HCT116 (cell line): Measurements from ENCODE around the gene LRIT2.

Experiments
- EZH2 ChIP-seq: fragments of 200-600 bp; sonication (generic); IDR thresholded peaks from 2 replicates; pipeline ENCODE4 v1.6.1; 2017; ENCODE audit warnings: antibody characterized with exemption, mixed run types
- POLR2A ChIP-seq: IDR thresholded peaks from 2 replicates; pipeline ENCODE4 v1.7.0; 2011; ENCODE audit warnings: borderline replicate concordance; ENCODE audit not compliant: insufficient read depth, insufficient read length; ENCODE audit errors: extremely low read depth
- POLR2AphosphoS5 ChIP-seq: IDR thresholded peaks from 2 replicates; pipeline ENCODE4 v1.6.1; 2011; ENCODE audit warnings: mild to moderate bottlenecking, low read depth, low read length, moderate library complexity
- RAD21 ChIP-seq: IDR thresholded peaks from 2 replicates; pipeline ENCODE4 v1.6.1; 2012; ENCODE audit warnings: low read depth, mild to moderate bottlenecking
- SP1 ChIP-seq: IDR thresholded peaks from 2 replicates; pipeline ENCODE4 v1.6.1; 2012; ENCODE audit warnings: low read depth
- TF ChIP-seq, protein P1 (sequence below), 3 experiments: fragments of 200-600 bp in 1 of 3; sonication (generic) in 1 of 3; IDR thresholded peaks in 2 of 3; conservative IDR thresholded peaks in 1 of 3; 2 replicates each; pipeline ENCODE4 v1.5.1; 2012 to 2017; ENCODE audit warnings: low read depth in 2 of 3, low read length in 2 of 3, antibody characterized with exemption in 1 of 3, borderline replicate concordance in 1 of 3, control low read depth in 1 of 3, mild to moderate bottlenecking in 1 of 3, mixed read lengths in 1 of 3, mixed run types in 1 of 3, moderate library complexity in 1 of 3; ENCODE audit not compliant: insufficient read depth in 1 of 3
- TF ChIP-seq, protein P2 (sequence below): IDR thresholded peaks from 2 replicates; pipeline ENCODE4 v1.6.1; 2012

GRCh38 chr10:84213076-84213475 lies 12.3 kb downstream of the LRIT2 start:
- TF ChIP-seq, protein P1, sequence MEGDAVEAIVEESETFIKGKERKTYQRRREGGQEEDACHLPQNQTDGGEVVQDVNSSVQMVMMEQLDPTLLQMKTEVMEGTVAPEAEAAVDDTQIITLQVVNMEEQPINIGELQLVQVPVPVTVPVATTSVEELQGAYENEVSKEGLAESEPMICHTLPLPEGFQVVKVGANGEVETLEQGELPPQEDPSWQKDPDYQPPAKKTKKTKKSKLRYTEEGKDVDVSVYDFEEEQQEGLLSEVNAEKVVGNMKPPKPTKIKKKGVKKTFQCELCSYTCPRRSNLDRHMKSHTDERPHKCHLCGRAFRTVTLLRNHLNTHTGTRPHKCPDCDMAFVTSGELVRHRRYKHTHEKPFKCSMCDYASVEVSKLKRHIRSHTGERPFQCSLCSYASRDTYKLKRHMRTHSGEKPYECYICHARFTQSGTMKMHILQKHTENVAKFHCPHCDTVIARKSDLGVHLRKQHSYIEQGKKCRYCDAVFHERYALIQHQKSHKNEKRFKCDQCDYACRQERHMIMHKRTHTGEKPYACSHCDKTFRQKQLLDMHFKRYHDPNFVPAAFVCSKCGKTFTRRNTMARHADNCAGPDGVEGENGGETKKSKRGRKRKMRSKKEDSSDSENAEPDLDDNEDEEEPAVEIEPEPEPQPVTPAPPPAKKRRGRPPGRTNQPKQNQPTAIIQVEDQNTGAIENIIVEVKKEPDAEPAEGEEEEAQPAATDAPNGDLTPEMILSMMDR (IDR thresholded peaks at IDR 0.05 in 2 of 3, conservative IDR thresholded peaks at IDR 0.05 in 1 of 3; ENCODE audit: borderline replicate concordance in 1 of 3, insufficient read depth in 1 of 3, low read depth in 2 of 3, low read length in 2 of 3), result no peak
- TF ChIP-seq SP1 (no peak), POLR2A (no peak), POLR2AphosphoS5 (no peak), RAD21 (no peak), EZH2 (no peak)
- TF ChIP-seq, protein P2, sequence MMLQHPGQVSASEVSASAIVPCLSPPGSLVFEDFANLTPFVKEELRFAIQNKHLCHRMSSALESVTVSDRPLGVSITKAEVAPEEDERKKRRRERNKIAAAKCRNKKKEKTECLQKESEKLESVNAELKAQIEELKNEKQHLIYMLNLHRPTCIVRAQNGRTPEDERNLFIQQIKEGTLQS, result no peak
